Stimulated activated naive CD8-positive, alpha-beta T cell treated with anti-CD3 and anti-CD28 coated beads, Interleukin-15, amount 100 ng/mL, for 72 hours (primary cell): ENCODE data around the gene ATRN.
"Not testable (repeated sequence)": the region's sequence is repeated elsewhere in the genome, so short reads cannot be mapped to it uniquely, and the experiment has no call there.

Source experiments
- ATAC-seq: fragments of 150-1000 bp; cut with Tn5 transposase; 2 replicates; pipeline ENCODE4 v1.10.0; 2021; ENCODE audit warnings: mild to moderate bottlenecking, moderate library complexity
- DNase-seq, 2 donors: peaks; one replicate each; pipeline ENCODE4 v3.0.0; 2021 to 2022
- H3K27ac Mint-ChIP-seq, 2 donors: one replicate each; pipeline ENCODE4 v1.8.0; 2022; ENCODE audit warnings: mild to moderate bottlenecking in 2 of 2, mixed read lengths in 2 of 2, moderate library complexity in 2 of 2
- H3K27me3 Mint-ChIP-seq: one replicate; pipeline ENCODE4 v1.8.0; 2022; ENCODE audit warnings: mixed read lengths
- H3K4me1 Mint-ChIP-seq: one replicate; pipeline ENCODE4 v1.8.0; 2022; ENCODE audit warnings: mild to moderate bottlenecking, mixed read lengths
- H3K4me3 Mint-ChIP-seq, 2 donors: one replicate each; pipeline ENCODE4 v1.8.0; 2022; ENCODE audit warnings: mild to moderate bottlenecking in 2 of 2, mixed read lengths in 2 of 2, moderate library complexity in 1 of 2
- H3K9me3 Mint-ChIP-seq, 2 donors: one replicate each; pipeline ENCODE4 v1.8.0; 2022; ENCODE audit warnings: mixed read lengths in 2 of 2

ATRN gene

GRCh38 chr20:3612795-3613572, 142.2 kb downstream of the ATRN start:
- DNase-seq (no peak), ATAC-seq (no peak)
- no peak overlapping the region for H3K27ac Mint-ChIP-seq
- no peaks in the 10 kb centered on the region for H3K9me3 Mint-ChIP-seq
- H3K4me3 Mint-ChIP-seq, result no peak overlapping the region
- no peaks in the 10 kb centered on the region for H3K27me3 Mint-ChIP-seq
- H3K4me1 Mint-ChIP-seq, result peaks cover 4% of the 10 kb centered on the region

- DNase-seq, result no peak
- H3K27me3 Mint-ChIP-seq, result no peaks in the 10 kb centered on the region
- no peak overlapping the region for H3K27ac Mint-ChIP-seq
- no peaks in the 10 kb centered on the region for H3K9me3 Mint-ChIP-seq
- H3K4me3 Mint-ChIP-seq, result no peak overlapping the region
- H3K4me1 Mint-ChIP-seq, result peaks cover 4% of the 10 kb centered on the region
- ATAC-seq, result no peak
Observed at GRCh38 chr20:3613821-3614440, 143.1 kb downstream of the ATRN start.

- no peak for ATAC-seq
- Mint-ChIP-seq H3K4me3 (no peak overlapping the region), H3K9me3 (no peaks in the 10 kb centered on the region), H3K27ac (no peak overlapping the region), H3K4me1 (peaks cover 4% of the 10 kb centered on the region), H3K27me3 (no peaks in the 10 kb centered on the region)
- no peak for DNase-seq
Observed at GRCh38 chr20:3614466-3614865, 143.6 kb downstream of the ATRN start.

- DNase-seq, H3K27me3 Mint-ChIP-seq, H3K4me1 Mint-ChIP-seq, ATAC-seq, H3K4me3 Mint-ChIP-seq, H3K27ac Mint-ChIP-seq, H3K9me3 Mint-ChIP-seq: not testable (repeated sequence)
Observed at GRCh38 chr20:3615171-3615840, 144.5 kb downstream of the ATRN start.

GRCh38 chr20:3616250-3616649, 145.4 kb downstream of the ATRN start:
- H3K9me3 Mint-ChIP-seq, result no peaks in the 10 kb centered on the region
- peaks cover 4% of the 10 kb centered on the region for H3K4me1 Mint-ChIP-seq
- H3K4me3 Mint-ChIP-seq, result no peak overlapping the region
- DNase-seq (no peak), ATAC-seq (no peak)
- peak overlapping the region in 1 of 2 donors; percentile 66 for H3K27ac Mint-ChIP-seq
- H3K27me3 Mint-ChIP-seq, result no peaks in the 10 kb centered on the region

GRCh38 chr20:3621111-3621510, 150.3 kb downstream of the ATRN start:
- ATAC-seq, result no peak
- Mint-ChIP-seq H3K4me1 (peaks cover 4% of the 10 kb centered on the region), H3K27me3 (no peaks in the 10 kb centered on the region), H3K4me3 (no peak overlapping the region), H3K9me3 (no peaks in the 10 kb centered on the region), H3K27ac (no peak overlapping the region)
- DNase-seq, result no peak

GRCh38 chr20:3622406-3622805, 151.6 kb downstream of the ATRN start:
- H3K27me3 Mint-ChIP-seq, result no peaks in the 10 kb centered on the region
- H3K9me3 Mint-ChIP-seq, result no peaks in the 10 kb centered on the region
- DNase-seq (no peak), ATAC-seq (no peak)
- no peak overlapping the region for H3K4me3 Mint-ChIP-seq
- H3K4me1 Mint-ChIP-seq, result no peaks in the 10 kb centered on the region
- H3K27ac Mint-ChIP-seq, result no peak overlapping the region

GRCh38 chr20:3627476-3627875, 156.7 kb downstream of the ATRN start:
- H3K27me3 Mint-ChIP-seq, result no peaks in the 10 kb centered on the region
- no peaks in the 10 kb centered on the region for H3K9me3 Mint-ChIP-seq
- H3K4me3 Mint-ChIP-seq, result no peak overlapping the region
- ATAC-seq, result no peak
- H3K27ac Mint-ChIP-seq, result no peak overlapping the region
- no peaks in the 10 kb centered on the region for H3K4me1 Mint-ChIP-seq
- DNase-seq, result no peak

GRCh38 chr20:3628502-3629314, 157.9 kb downstream of the ATRN start:
- no peak overlapping the region for H3K27ac Mint-ChIP-seq

GRCh38 chr20:3629893-3630292, 159.1 kb downstream of the ATRN start:
- no peak for ATAC-seq
- Mint-ChIP-seq H3K4me3 (no peak overlapping the region), H3K27ac (peak overlapping the region in 1 of 2 donors; percentile 15)

More at GRCh38 chr20:3628502-3629314, 157.9 kb downstream of the ATRN start:
- H3K4me3 Mint-ChIP-seq, result no peak overlapping the region
- H3K9me3 Mint-ChIP-seq, result no peaks in the 10 kb centered on the region
- ATAC-seq (no peak), DNase-seq (no peak)
- no peaks in the 10 kb centered on the region for H3K27me3 Mint-ChIP-seq
- no peaks in the 10 kb centered on the region for H3K4me1 Mint-ChIP-seq

GRCh38 chr20:3630429-3630828, 159.6 kb downstream of the ATRN start:
- no peaks in the 10 kb centered on the region for H3K9me3 Mint-ChIP-seq
- DNase-seq, result no peak
- H3K4me1 Mint-ChIP-seq, result no peaks in the 10 kb centered on the region
- no peaks in the 10 kb centered on the region for H3K27me3 Mint-ChIP-seq
- no peak for ATAC-seq
- H3K27ac Mint-ChIP-seq, result no peak overlapping the region
- H3K4me3 Mint-ChIP-seq, result no peak overlapping the region

More at GRCh38 chr20:3629893-3630292, 159.1 kb downstream of the ATRN start:
- no peaks in the 10 kb centered on the region for H3K27me3 Mint-ChIP-seq
- H3K9me3 Mint-ChIP-seq, result no peaks in the 10 kb centered on the region
- H3K4me1 Mint-ChIP-seq, result no peaks in the 10 kb centered on the region
- no peak for DNase-seq

GRCh38 chr20:3631534-3631933, 160.7 kb downstream of the ATRN start:
- ATAC-seq (no peak), DNase-seq (no peak)
- no peaks in the 10 kb centered on the region for H3K4me1 Mint-ChIP-seq
- H3K4me3 Mint-ChIP-seq, result no peak overlapping the region
- no peaks in the 10 kb centered on the region for H3K9me3 Mint-ChIP-seq
- no peaks in the 10 kb centered on the region for H3K27me3 Mint-ChIP-seq
- H3K27ac Mint-ChIP-seq, result no peak overlapping the region

GRCh38 chr20:3632311-3633004, 161.6 kb downstream of the ATRN start:
- Mint-ChIP-seq H3K27me3 (no peaks in the 10 kb centered on the region), H3K9me3 (no peaks in the 10 kb centered on the region), H3K4me3 (no peak overlapping the region), H3K27ac (peak overlapping the region in 1 of 2 donors; percentile 62), H3K4me1 (no peaks in the 10 kb centered on the region)
- ATAC-seq (no peak), DNase-seq (no peak)

- H3K27ac Mint-ChIP-seq, result no peak overlapping the region
- H3K4me1 Mint-ChIP-seq, result no peaks in the 10 kb centered on the region
- no peaks in the 10 kb centered on the region for H3K9me3 Mint-ChIP-seq
- H3K27me3 Mint-ChIP-seq, result no peaks in the 10 kb centered on the region
- DNase-seq (no peak), ATAC-seq (no peak)
- no peak overlapping the region for H3K4me3 Mint-ChIP-seq
Observed at GRCh38 chr20:3633913-3634478, 163.2 kb downstream of the ATRN start.

- Mint-ChIP-seq H3K4me3 (no peak overlapping the region), H3K27ac (no peak overlapping the region)
- no peak for ATAC-seq
Observed at GRCh38 chr20:3635346-3635745, 164.5 kb downstream of the ATRN start.

More at GRCh38 chr20:3635346-3635745, 164.5 kb downstream of the ATRN start:
- no peaks in the 10 kb centered on the region for H3K27me3 Mint-ChIP-seq
- DNase-seq, result no peak
- H3K9me3 Mint-ChIP-seq, result no peaks in the 10 kb centered on the region
- no peaks in the 10 kb centered on the region for H3K4me1 Mint-ChIP-seq
